Bronchial epithelial cell (primary cell): ENCODE measurements around the gene CCSER1. TPM values are rescaled to one million over a fixed set of nuclear protein-coding genes. Genes with fewer than 3 reads are reported as not detected.

Experiments used
- DNase-seq: peaks from one replicate; pipeline ENCODE4 v3.0.0-alpha.2; 2010; ENCODE audit warnings: low read depth
- FAIRE-seq: peaks from 2 replicates; lab custom pipeline; 2011; peaks lifted over from hg19 to GRCh38; lab: Jason Lieb, UNC
- H3K27me3 ChIP-seq: 2 replicates; pipeline ENCODE4 v1.5.1; 2011; ENCODE audit warnings: low read length; ENCODE audit not compliant: control insufficient read depth, insufficient read depth
- H3K36me3 ChIP-seq: 2 replicates; pipeline ENCODE4 v1.5.1; 2011; ENCODE audit warnings: low read length; ENCODE audit not compliant: control insufficient read depth, insufficient read depth
- H3K4me3 ChIP-seq: 2 replicates; pipeline ENCODE4 v1.5.1; 2011; ENCODE audit warnings: mild to moderate bottlenecking, low read depth, low read length, control low read depth
- CTCF ChIP-seq: IDR thresholded peaks from 2 replicates; pipeline ENCODE4 v1.5.1; 2011; ENCODE audit warnings: mild to moderate bottlenecking, moderate library complexity, low read length, control low read depth, inconsistent platforms; ENCODE audit not compliant: insufficient read depth, severe bottlenecking
- total RNA-seq: library from RNA; depleted of rRNA; stranded (reverse); fragments of >200 nt; gene quantifications from 2 replicates; pipeline ENCODE4 v1.2.1, GENCODE V29; 2014

Gene CCSER1
- total RNA-seq, 1 donor from 2014 or later = 6.6 TPM

- TF ChIP-seq CTCF = no peak
- Histone ChIP-seq H3K27me3 (no peaks in the 10 kb centered on the region), H3K4me3 (no peak overlapping the region), H3K36me3 (no peaks in the 10 kb centered on the region)
- DNase-seq = no peak
- FAIRE-seq = no peak
Measured at GRCh38 chr4:90220459-90220858, 93.3 kb downstream of the CCSER1 start.

- DNase-seq (no peak), FAIRE-seq (no peak)
- H3K27me3 ChIP-seq = no peaks in the 10 kb centered on the region
- H3K4me3 ChIP-seq = no peak overlapping the region
- no peak for TF ChIP-seq CTCF
- no peaks in the 10 kb centered on the region for H3K36me3 ChIP-seq
Measured at GRCh38 chr4:90226734-90227133, 99.5 kb downstream of the CCSER1 start.

GRCh38 chr4:90227177-90227576 lies 100.0 kb downstream of the CCSER1 start:
- H3K27me3 ChIP-seq = no peaks in the 10 kb centered on the region
- H3K4me3 ChIP-seq = no peak overlapping the region
- FAIRE-seq (no peak), DNase-seq (no peak)
- TF ChIP-seq CTCF = no peak
- H3K36me3 ChIP-seq = no peaks in the 10 kb centered on the region

- TF ChIP-seq CTCF = no peak
- Histone ChIP-seq H3K36me3 (no peaks in the 10 kb centered on the region), H3K27me3 (no peaks in the 10 kb centered on the region), H3K4me3 (no peak overlapping the region)
- FAIRE-seq (no peak), DNase-seq (no peak)
Measured at GRCh38 chr4:90234916-90235547, 107.8 kb downstream of the CCSER1 start.

GRCh38 chr4:90237751-90238530 lies 110.7 kb downstream of the CCSER1 start:
- Histone ChIP-seq H3K27me3 (no peaks in the 10 kb centered on the region), H3K4me3 (no peak overlapping the region), H3K36me3 (no peaks in the 10 kb centered on the region)
- FAIRE-seq = no peak
- TF ChIP-seq CTCF = no peak
- no peak for DNase-seq
